NAMALWA (cell line): Measurements from ENCODE around the gene CATSPERB.
"Not testable (repeated sequence)": the region's sequence is repeated elsewhere in the genome, so short reads cannot be mapped to it uniquely, and the experiment has no call there.

Experiments
- DNase-seq: peaks from one replicate; pipeline ENCODE4 v3.0.0-alpha.2; 2015; ENCODE audit warnings: low spot score

Gene CATSPERB, protein sequence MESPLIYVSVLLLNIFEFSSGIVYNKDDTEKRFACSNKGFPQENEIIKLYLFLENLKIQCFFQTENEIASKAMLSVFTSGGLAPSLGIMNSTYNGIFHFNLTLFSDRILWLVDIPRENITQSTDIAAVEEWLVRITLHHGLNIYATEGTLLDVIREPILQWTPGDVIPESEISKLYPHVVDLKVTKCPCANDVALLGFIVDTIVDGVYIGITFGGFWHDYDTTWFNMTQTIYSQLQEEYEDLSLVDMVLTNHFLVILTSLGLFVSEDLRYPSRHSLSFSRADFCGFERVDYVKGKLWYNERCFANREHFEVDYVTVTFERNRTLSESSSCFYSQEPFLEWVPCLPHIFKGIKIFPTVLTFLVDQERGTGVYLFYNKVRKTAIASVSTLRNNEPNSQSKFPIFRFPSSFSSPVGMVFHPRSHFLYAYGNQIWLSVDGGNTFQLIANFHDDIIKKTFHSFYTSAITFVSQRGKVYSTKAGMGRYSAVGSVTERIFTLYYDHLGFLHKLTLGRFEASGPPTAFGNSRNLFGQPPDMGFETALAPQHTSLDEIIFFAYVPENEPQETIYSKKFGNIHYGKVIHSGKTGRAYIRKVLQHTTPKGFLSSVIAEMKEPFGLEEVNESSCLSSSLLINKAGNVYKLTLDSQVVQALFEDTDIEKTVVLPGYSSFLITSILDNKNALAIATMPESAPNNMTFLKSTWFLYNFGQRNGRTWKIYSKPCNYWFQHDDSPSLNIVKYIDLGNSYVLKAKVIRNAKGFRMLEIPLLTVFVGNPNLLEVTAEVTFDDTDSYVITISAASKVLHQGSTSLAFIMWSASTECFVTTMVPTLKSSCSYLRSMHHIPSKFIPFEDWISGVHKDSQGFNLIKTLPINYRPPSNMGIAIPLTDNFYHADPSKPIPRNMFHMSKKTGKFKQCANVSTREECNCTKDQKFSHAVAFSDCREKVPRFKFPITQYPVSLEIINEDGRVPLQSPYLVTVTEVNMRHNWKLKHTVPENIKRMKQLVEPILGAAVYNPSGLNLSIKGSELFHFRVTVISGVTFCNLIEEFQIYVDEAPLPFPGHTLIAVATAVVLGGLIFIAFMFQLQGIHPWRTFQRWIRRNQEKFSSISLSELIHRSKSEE

DNA sequence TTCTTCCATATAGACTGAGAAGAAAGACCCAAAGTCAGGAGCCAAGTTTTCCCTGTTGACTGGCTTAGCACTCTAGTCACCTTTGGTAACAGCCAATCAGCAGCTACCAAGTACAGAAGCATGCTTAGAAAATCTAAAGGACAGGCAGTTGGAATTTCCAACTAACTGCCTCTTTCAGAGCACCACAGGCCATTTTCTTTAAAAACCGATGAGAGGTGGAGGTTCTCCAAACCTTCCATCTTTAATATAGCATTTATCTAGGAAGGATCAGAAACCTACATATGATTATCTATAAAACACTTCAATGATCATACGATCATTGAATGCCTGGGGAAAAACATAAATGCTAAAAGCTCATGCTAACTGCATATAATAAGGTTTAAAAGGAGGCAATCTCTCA, at the start of gene CATSPERB:
Gene CATSPERB (minus strand): TSS at position 101 of the 400 bp plus-strand sequence. CDS start 2,607 bp downstream, outside the sequence.
- no peak for DNase-seq

DNA sequence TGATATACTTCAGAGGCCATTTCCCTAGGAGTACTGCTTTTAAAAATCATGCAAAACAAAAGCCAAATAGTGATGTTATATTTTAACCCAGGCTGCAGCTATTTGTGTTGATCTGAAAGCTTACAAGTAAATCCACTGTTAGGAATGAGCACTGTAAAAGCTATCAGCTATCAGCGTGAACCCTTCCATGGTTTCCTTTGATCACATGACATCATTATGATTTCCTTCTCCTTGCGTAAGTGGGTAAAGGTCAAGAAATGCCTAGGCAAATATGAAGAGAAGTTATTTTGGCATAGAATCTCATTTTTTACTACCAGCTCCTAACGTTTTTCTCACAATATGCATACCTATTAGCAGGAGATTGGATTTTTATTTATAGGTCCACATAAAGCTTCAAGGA, 48.6 kb upstream of the CATSPERB start:
- DNase-seq, result no peak

DNA sequence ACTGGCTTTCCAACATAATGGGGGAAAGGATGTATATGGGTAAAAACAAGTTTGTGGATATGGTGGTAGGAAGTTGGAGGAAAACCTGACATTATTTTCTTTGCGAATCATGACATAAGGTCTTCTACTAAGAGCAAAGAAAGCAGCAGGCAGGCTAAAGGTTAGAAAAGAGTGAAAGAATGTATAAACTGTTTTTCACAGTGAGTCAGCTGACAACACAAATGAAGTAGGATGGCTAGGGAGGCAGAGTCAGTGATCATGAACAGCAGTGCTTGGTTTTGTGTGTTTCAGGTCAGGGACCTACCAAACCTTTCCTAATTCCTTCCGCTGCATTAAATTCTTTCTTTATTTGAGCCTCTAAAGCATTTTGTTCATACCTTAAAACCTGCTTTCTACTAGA, 46.3 kb upstream of the CATSPERB start:
- no peak for DNase-seq

DNA sequence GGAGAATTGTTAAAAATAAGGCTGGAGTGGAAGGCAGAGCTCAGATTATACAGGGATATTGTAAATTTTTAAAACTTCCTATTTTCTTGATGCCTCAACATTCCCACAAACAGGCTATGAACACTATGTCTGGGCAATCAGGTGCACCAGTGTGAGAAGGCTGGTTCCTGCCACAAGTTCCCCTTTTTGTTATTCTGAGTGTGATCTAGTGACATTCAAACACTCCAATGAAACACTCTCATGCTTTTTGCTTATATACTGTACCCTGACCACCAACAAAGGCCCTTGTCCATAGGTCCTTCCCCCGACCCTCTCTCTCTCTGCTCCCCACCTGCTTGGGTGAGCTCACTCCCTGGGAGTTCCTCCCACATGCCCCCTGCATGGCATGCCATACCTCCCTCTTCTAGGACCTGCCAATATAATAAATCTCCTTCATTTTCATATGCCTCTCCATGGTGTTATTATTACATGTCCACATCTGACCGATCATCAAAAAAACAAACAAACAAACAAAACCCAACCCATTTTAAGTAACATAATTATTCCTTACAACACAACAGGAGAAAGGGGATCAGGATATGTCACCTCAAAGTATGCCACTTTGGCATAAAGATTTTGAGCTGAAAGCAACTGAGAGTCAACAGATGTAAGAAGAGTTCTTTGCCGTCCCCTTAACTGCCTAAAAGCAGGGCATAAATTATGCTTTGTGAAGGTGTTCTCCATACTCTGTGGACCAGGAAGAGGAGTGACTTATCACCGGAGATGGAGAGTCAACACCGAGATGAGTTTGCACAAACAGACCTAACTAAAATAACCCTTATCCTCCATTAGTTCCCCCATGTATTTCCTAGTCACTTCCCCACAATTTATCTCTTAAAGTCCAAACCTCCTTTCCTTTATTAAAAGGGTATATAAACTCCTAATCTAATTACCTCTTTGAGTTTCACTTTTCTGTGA, 42.5 kb upstream of the CATSPERB start:
- DNase-seq, result peak; percentile 23

DNA sequence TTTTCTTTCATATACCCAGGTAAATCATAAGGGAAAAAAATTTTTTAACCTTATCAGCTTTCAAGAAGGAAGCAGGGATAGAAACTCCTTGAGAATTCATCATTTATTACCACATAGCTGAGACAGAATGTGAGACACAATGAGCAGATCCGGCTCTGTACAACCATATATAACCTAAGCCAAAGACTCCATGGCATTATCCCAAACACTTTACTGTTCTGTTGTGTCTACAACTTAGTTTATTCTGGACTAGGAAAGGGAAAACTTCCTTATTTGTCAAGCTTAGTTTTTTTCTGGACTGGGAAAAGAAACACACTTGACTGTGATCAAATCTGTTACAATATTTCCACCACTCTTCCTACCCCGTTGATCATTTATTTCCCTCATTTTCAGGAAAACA, 38.3 kb upstream of the CATSPERB start:
- DNase-seq, result no peak

DNA sequence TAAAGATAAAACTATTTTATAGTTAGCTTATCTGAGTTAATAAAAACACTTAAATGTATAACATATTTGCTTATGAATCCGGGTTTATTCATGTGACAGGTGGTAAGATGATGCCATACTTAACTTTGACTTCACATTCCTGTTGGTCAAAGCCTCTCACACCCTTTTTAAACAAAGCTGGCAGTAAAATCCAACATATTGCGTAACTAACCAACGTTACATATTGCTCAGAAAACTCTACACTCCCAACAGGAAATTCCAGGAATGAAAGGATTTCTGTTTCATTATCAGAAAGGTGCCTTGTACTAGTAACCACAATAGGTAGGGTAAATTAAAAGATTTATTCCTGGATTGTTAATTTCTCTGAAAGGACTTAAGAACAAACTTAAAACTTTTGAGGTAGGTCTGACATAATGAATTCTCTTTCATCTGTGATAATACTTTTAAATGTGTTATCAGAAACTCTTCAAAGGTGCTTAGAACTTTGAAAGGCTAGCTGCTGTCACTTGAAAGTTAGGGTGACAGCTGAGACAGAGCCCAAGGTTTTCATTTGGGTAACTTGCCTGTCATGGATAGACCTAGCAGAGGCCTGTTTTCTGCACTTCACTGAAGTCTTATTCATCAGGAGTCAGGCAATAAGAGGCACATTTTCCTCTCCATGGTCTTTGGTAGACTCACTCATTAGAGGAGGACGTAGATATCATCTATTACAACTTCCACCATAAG, 23.8 kb upstream of the CATSPERB start:
- DNase-seq, result no peak

DNA sequence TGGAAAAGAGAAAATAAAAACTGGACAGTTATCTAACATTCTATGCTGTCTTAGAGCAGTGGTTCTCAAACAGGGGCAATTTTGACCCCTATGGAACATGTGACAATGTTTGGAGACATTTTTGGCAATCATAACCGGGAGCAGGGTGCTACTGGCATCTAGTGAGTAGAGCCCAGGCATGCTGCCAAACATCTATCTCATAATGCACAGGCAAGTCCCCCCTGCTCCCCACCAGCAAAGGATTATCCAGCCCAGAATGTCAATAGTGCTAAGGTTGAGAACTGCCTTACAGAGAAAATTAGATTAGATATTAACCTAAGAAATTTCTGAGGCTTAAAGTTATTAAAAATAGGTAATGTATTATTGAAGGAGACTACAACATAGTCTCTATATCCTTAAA, 22.9 kb upstream of the CATSPERB start:
- DNase-seq, result no peak

DNA sequence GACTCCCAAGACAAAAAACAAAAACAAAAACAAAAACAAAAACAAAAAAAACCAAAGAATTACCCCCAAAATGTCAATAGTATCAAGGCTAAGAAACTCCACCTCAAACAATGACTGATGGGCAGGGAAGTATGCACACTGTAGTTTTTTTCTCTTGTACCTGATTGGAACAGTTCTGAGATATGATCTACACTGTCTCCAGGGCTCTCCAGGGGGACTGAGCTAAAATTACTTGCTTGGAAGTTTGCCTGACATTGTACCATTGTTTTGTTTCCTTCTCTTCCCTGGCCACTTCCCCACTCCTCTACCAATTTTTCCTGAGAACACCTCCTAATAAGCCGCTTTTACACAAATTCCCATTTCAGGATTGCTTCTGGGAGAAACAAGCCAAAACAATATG, 22.3 kb upstream of the CATSPERB start:
- no peak for DNase-seq

DNA sequence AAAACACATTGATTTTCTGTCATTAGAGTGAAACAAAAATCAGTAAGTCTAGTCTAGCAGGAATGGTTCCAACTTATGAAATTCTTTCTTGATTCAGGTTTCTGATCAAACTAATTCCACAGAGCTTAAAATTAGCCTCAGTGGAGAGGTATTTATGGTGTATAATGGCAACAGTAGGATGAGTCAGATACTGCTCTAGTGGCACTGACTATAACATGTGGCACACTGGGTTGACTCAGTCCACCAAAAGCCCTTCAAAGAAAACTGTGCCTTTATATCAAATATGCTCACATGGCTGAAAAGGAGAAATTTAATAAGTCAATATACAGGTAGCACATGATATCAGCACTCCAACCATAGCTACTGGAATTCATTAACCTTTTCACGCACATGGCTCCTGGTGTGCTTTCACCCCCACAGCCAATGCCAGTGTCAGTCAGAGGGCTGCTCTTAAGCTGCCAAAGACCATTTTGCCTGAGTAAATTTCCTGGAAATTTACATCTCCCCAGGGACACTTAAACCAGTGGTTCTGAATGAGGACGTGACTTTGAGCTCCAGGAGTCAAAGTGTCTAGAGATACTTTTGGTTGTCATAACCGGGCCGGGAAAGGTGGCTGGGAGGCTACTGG, 21.7 kb upstream of the CATSPERB start:
- DNase-seq, result no peak

DNA sequence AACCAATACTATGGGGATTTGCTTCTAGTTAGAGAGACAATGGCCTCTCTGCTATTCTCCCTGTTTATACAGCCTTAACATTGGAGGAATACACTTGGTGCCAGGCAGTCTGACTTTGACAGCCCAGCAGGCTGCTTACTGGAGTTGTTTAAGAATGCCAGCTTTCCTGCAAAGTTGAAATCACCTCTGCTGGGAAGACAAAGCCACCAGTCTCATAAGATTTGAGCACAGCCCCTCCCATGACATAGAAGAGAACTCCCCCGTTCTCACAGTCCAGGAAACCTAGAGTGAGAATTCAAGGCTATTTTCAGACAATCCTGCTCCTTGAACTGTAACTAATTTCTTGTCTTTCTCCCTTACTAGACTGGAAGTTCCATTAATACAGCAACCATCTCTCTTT, 21.1 kb upstream of the CATSPERB start:
- DNase-seq, result no peak

DNA sequence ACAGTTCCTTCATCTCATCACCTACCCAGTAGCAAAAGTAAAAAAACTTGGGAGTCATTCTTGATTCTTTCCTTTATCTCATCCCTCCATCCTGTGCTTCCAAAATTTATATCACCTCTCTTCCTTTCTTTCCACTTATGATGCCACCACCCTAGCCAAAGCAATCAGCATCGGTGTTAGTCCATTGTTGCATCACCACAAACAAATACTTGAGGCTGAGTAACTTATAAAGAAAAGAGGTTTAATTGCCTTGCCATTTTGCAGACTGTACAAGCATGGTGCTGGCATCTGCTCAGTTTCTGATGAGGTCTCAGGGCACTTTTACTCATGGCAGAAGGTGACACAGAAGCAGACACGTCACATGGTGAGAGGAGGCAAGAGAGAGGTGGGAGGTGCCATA, 19.8 kb upstream of the CATSPERB start:
- no peak for DNase-seq

DNA sequence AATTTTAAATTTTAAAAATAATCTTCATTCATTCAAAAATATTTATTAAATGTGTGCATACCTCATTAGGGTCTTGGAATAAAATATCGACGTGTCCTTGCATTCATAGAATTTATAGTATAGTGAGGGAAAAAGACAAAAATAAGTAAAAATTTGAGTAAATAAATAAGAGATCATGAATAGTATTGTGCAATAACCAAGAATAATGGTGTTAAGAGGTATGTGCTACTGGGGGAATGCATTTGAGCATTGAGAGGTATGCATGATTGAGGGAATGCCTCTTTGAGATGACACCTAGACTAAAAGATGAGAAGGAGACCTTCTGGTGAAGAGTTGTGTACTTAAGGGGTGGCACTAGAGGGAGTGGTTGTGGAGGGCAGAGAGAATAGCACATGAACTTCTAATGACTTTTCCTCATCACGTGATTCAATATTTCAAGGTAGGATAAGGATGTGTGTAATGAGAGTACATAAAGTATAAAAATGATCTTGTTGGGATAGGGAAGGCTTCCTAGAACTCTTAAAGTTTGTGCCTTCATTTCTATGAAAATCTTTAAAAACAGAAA, 18.8 kb upstream of the CATSPERB start:
- DNase-seq, result no peak

DNA sequence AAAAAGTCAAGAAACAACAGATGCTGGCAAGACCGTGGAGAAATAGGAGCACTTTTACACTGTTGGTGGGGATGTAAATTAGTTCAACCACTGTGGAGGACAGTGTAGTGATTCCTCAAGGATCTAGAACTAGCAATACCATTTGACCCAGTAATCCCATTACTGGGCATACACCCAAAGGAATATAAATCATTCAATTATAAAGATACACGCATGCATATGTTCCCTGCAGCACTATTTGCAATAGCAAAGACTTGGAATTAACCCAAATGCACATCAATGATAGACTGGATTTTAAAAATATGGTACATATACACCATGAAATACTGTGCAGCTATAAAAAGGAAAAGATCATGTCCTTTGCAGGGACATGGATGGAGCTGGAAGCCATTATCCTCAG, 18.0 kb upstream of the CATSPERB start:
- DNase-seq, result no peak

DNA sequence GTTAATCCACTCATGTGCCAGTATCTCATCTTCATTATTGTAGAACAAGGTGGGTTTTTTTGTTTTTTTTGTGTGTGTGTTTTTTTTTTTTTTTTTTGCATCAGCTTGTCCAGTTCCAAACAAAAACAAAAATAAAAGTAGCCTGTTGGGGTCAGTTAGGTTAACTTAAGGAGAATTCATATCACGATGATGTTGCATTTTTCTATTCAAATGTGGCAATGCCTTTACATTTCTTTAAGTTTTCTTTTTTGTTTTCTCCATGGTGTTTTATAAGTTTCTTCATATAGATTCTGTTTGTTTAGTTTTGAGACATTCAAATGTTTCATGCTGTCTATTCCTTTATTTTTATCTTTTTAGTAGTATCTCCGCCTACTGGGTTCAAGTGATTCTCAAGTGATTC, 16.2 kb upstream of the CATSPERB start:
- DNase-seq, result no peak

DNA sequence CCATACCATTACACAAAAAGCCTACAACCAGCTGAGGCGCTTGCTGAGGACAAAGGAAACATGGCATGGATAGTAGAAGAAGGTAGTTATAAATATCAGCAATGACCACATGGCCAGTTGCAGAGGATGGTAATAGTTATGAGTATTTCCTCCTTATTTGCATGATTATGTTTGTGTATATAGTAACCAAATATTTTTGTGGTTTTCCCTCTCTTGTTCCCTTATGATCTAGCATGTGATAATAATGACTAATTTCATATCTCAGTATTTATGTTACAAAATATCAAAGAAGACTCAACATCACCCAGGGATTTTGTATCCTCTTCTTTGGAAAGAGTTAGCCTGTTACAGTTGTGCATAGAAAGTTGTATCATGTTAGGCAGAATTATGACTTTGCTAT, 13.5 kb upstream of the CATSPERB start:
- peak; percentile 6 for DNase-seq

DNA sequence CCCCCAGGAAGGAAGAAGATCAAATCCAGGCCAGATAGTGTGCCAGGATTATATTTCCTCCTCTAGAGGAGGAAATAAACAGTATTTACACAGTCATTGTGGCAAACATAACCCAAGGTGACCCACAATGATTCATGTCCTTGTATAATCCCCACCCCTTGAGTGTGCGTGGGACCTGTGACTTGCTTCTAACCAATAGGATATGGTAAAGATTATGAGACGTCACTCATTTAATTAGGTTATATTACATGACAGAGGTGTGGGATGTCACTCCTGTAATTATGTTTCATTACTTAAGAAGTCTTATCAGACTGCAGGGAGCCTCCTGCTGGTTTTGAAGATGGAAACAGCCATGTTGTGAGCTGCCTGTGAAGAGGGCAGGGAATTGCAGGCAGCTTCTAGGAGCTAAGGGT, 12.2 kb upstream of the CATSPERB start:
- DNase-seq, result no peak

DNA sequence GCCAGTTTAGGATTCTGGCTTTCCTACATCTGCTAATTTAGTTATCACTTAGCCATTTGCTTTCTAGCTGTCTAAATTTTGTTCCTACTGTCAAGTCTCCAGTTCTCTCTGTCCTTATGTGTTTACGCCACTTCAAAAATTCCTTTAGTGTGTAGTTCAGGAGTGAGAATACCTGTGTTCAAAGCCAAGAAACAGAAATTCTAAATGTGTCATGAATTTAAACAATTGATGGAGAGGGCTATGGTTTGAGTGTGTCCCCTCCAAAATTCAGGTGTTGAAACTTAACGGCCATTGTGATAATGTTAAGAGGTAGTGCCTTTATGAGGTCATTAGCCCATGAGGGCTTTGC, 11.4 kb upstream of the CATSPERB start:
- no peak for DNase-seq

DNA sequence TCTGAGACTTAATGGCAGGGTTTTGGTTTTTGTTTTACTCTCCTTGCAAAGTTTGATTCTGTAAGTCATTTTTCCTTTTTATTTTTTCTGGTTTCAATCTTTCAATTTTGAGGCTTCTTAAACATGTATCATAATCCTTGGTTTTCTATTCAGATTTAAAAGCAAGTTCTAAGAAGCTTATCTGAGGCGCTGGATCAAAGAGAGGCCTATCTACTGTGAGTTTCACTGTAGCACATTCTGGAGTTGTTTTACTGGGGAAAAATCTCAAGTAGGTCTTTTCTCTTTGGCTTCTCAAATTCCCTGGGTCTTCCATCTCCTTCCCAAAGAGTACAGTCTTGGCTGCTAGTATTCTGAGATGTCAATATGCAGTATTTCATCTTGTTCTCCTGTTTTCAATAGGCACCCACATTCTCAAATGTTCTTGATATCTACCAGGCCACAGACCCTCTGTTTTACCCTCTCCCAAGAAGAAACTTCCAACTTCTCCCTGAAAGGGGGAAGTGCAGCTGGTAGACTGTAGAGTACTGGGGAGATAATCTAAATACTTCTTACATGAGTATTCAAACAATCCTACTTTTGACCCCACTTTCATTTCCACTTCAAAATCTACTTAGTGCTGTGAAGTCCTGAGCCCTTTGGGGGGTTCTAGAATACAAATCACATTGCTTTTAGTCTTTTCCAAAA, 10.9 kb upstream of the CATSPERB start:
- DNase-seq, result no peak

DNA sequence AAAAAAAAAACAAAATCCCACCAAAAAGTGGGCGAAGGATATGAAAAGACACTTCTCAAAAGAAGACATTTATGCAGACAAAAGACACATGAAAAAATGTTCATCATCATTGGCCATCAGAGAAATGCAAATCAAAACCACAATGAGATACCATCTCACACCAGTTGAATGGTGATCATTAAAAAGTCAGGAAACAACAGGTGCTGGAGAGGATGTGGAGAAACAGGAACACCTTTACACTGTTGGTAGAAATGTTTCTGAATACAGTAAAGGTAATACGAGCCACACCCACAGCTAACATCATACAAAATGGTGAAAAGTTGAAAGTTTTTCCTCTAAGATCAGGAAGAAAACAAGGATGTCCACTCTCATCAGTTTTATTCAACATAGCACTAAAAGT, 8.0 kb upstream of the CATSPERB start:
- not testable (repeated sequence) for DNase-seq

DNA sequence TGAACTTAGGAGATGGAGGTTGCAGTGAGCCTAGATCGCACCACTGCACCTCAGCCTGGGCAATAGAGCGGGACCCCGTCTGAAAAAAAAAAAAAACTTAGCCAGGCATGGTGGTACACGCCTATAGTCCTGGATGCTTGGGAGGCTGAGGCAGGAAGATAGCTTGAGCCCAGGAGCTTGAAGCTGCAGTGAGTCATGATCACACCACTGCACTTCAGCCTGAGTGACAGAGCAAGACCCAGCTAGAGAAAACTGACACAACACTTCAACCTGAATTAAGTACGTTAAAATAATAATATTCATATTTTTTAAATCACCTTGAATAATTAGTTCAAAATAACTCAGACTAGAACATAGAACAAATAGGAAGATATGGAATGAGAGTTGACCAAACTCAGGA, 5.7 kb upstream of the CATSPERB start:
- no peak for DNase-seq
